OCI-LY3 (cell line): Measurements from ENCODE around the gene PRSS58.

ENCODE experiments used
- EZH2phosphoT487 ChIP-seq: fragments of 200-600 bp; shearing (Covaris generic); IDR thresholded peaks from 2 replicates; pipeline ENCODE4 v1.6.1; 2018; ENCODE audit warnings: antibody characterized with exemption, mixed run types, low read depth
- TF ChIP-seq, protein P1 (sequence below): fragments of 200-600, 300-600 bp; sonication (generic); IDR thresholded peaks from 2 replicates; pipeline ENCODE4 v1.5.1; 2014; ENCODE audit warnings: antibody characterized with exemption, low read length, low read depth

DNA sequence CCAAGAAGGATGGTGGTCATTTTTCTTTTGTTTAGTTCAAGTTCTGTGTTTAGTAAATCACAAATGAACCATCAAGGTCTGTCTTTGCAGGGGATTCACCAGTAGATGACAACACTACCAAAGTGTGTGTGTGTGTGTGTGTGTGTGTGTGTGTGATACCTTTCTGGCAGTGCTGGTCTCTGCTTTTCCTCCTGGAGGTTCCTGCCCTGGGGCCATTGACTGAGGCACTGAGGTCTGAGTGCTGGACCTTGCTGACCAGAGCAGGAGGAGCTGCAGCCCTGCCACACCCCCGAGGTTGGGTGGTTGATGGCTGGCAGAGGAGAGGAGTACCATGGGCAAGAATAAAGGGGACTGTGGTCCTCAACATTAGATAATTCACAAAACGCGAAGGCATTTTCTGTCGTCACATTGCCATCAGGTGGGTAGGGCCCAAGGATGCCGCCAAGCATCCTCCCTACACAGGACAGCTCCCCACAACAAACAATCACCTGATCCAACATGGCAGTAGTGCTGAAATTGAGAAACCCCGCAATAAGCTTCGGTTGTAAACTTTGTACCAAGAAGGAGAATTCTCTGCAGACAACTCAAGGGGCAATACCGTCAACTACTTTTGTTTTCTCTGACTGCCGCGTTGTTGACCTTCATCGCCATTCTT lies 49.5 kb upstream of the PRSS58 start:
- TF ChIP-seq, protein P1, sequence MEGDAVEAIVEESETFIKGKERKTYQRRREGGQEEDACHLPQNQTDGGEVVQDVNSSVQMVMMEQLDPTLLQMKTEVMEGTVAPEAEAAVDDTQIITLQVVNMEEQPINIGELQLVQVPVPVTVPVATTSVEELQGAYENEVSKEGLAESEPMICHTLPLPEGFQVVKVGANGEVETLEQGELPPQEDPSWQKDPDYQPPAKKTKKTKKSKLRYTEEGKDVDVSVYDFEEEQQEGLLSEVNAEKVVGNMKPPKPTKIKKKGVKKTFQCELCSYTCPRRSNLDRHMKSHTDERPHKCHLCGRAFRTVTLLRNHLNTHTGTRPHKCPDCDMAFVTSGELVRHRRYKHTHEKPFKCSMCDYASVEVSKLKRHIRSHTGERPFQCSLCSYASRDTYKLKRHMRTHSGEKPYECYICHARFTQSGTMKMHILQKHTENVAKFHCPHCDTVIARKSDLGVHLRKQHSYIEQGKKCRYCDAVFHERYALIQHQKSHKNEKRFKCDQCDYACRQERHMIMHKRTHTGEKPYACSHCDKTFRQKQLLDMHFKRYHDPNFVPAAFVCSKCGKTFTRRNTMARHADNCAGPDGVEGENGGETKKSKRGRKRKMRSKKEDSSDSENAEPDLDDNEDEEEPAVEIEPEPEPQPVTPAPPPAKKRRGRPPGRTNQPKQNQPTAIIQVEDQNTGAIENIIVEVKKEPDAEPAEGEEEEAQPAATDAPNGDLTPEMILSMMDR: no peak
- no peak for TF ChIP-seq EZH2phosphoT487
